ENCODE results near the gene C1QTNF9.
"Not testable (repeated sequence)": the region's sequence is repeated elsewhere in the genome, so short reads cannot be mapped to it uniquely, and the experiment has no call there.

Gene C1QTNF9

GRCh38 chr13:24284889-24285565, 24.4 kb upstream of the C1QTNF9 start:
- no peak for DNase-seq

DNA sequence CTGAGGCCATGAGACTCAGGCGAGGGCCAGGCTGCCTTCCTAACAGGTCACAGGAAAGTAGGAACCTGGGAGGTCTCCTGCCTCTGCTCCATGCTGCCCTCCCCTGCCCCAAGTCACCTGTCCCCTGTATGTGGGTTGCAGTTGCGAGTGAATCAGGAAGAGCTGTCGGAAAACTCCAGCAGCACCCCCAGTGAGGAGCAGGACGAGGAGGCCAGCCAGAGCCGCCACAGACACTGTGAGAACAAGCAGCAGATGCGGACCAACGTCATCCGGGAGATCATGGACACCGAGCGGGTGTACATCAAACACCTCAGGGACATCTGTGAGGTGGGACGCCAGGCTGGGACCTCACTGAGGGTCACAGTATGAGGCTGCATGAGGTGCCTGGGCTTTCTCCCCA, 22.8 kb upstream of the C1QTNF9 start:
- no peak for DNase-seq

DNA sequence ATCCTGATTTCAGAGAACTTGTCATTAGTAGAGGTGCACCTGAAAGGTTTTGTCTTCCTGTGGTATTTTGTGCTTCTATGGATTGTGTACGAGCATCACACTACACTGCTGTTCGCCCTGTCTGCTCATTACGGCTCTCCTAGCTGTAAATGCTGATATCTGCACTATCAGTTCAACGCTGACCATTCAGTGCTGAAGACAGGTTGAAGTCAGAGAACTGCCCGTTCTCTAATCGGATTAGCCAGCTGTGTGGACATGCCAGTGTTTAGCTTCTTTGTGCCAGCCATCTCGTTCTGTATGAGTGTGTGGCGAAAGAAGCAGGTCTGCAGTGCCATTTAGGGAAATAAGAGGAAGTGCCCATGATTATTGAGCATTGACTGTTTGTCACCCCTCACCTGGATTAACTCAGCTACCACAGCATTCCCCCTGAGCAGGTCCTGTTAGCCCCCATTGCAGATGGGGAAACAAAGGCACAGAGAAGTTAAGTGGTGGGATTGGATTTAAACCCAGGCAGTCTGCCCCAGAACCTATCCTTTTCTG, 21.6 kb upstream of the C1QTNF9 start:
- no peak for DNase-seq

DNA sequence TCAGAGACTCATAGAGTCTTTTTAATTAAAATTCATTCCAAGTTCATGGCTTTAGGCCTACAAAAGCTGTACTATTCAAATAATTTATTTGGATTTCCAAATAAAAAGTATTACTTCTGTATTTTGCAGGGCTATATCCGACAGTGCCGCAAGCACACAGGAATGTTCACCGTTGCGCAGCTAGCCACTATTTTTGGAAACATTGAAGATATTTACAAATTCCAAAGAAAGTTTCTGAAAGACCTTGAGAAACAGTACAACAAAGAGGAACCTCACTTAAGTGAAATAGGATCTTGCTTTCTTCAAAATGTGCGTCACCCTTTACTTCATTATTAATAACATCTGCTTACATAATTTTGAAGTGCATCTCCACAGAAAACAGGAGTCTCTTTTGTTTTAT, 20.5 kb upstream of the C1QTNF9 start:
- no peak for DNase-seq

- no peak for DNase-seq
Measured at GRCh38 chr13:24290280-24290932, 19.0 kb upstream of the C1QTNF9 start.

DNA sequence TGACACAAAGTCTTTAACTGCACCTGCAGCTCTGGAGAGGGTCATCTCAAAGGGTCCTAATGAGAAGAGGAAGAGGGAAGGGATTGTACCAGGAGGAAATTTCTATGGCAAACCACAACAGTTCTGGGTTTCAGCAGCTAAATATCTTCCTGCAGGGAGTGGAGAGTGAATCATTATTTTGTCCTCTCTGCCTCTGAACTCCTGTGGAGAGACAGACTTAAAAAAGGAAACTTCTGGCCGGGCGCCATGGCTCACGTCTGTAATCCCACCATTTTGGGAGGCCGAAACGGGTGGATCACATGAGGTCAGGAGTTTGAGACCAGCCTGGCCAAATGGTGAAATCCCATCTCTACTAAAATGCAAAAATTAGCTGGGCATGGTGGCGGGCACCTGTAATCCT, 16.9 kb upstream of the C1QTNF9 start:
- DNase-seq: no peak

DNA sequence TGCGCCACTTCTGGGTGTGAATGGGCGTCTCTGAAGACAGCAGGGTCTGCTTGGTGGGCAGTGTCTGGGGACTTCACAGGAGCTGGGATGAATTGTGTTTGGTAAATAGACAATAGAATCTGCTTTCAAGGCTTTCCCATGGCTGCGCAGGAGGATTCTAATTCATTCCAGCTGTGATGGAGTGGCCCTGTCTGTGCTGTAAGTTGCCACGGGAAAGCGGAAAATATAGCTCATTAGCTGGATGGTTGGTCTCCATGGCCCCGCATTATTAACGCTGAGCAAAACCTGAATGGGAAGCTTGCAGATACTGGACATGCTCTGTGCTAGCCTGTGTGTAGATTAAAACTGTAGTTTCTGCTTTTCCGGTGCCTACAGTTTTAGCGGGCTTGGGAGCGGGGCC, 15.6 kb upstream of the C1QTNF9 start:
- no peak for DNase-seq

DNA sequence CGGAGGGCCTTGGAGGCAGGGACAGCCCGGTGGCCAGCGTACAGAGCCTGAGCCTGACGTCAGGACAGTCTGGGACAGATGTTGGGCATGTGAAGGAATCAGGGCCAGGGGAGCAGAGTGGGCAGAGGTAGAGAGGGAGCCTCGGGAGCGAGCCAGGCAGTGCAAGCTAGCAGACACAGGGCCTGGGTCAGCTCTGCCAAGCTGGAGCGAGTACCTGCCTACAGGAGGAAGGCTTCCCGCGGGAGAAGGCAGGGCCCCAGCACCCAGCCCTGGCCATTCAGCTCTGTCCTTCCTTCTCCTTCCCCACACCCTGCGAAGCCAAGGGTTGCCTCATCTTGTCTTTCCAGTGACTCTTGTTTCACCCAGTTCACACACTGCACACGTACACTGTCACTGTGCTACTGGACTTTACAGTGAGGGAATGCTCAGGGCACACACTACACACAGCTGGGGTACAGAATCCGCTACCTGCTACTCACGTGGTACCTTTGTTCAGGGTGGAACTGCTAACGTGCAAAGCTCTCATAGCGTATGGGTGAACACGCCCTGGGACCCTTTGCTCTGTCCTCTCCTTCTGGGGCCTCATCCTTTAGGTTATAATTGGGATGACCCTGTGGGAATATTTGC, 9.8 kb upstream of the C1QTNF9 start:
- no peak for DNase-seq

DNA sequence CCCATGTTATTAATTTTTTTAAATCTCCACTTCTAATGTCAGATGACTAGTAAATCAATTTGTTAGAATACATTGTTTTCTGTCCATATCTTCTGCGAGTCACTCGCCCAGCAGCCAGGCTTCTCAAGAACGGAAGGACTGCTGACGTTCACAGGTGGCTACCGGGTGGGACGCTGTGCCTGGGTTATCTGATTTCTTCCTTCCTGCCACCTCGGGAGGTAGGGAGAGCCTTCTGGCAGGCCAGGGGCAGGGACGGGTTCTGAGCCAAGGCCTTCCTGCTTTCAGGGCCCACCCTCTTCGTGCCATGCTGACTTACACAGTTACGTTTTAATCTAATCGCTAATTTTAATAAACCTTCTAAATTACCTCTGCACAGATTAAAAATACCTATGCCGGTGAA, 7.9 kb upstream of the C1QTNF9 start:
- DNase-seq: no peak

GRCh38 chr13:24301911-24302310, 7.5 kb upstream of the C1QTNF9 start:
- DNase-seq: no peak

GRCh38 chr13:24304620-24305019, 4.8 kb upstream of the C1QTNF9 start:
- no peak for DNase-seq

DNA sequence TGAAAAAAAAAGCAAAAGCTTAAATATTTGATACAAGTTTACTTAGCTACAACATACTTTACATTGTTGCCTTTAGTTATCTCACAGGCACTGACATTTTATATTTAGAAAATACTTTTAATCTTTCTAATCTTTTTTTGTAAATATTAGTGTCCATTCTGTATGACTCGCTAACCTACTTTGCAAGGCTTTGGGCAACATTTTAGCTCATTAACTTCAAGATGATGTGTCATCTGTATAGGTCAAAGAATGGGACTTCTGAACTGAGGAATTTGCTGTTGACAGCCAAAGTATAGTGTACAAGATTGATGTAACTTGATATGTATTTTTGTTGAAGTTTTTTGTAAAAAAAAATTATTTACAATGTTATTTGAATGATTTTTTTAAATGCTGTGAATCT, 2.7 kb upstream of the C1QTNF9 start:
- no peak for DNase-seq

DNA sequence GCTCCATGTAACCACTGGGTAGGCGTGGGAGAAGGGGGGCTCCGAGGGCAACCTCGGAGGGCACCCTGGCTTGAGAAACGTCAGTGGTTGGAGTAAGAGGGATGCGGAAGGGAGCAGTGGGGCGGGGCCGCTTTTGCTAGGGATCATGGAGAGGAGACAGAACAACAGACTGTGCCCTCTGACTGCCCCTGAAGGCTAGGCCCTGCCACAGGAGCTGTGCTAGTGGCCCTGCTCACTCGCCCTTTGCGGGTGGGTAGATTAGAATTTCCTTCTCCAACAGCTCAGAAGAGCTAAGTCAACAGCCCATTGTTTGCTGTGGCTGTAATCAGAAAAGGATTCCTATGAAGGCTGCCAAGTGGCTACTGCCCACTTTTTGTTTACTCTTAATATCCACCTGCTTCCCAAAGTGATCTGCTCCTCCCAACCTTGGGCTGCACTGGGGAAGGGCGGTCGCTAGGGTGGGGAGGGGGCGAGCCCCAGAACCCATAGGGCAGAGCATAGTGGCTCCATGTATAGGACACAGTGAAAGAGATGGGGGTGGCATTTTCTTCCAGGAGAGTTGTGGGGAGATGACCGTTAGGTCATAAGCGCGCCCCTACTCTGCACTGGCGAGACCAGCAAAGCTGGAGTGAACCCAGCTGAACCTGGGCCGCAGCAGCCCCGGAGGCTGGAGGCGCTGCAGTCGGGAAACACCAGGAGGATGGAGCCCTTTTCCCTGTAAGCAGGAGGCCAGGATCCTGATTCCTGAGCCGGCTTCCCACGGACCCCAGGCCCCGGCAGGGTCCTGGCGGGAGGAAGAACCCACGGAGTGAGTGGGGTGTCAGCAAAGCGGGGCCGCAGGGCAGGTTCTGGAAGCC, 1.9 kb upstream of the C1QTNF9 start:
- no peak for DNase-seq

DNA sequence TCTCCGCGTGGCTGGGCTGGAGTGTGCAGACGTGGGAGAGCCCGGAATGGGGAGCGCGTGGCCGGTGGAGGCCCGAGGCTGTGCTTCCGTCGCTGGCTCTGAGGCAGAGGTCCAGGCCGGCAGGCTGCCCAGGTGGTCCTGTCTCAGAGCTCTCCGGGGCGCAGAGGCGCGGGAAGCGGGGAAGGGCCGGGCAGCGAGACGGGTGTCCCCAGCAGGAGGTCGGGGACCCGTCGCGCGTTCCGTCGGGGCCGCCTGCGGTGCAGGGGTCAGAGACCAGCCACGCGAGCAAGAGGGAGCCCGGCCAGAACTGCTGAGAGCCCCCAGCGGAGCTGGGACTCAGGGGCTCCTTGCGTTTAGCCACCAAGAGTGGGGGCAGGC, 1.3 kb upstream of the C1QTNF9 start:
- DNase-seq: no peak

- DNase-seq: no peak
Measured at GRCh38 chr13:24308488-24309020, 826 bp upstream of the C1QTNF9 start.

- no peak for DNase-seq
Measured at GRCh38 chr13:24313439-24313838, 4.1 kb downstream of the C1QTNF9 start.

GRCh38 chr13:24317835-24318234, 8.5 kb downstream of the C1QTNF9 start:
- DNase-seq: not testable (repeated sequence)

DNA sequence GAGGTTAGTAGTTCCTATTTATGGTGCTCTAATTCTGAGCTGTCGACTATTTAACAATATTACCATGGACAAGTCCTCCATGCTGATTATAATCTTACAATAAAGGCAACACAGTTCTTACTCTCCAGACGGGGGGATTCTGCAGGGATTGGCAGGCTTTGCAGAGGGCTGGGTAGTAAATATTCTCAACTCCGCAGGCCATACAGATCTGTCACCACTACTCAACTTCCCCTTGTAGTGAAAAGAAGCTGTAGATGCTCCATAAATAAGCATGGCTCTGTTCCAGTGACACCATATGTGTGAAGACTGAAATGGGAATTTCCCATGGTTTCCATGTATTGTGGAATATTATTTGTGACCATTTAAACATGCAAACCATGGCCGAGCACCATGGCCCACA, 9.5 kb downstream of the C1QTNF9 start:
- DNase-seq: not testable (repeated sequence)

DNA sequence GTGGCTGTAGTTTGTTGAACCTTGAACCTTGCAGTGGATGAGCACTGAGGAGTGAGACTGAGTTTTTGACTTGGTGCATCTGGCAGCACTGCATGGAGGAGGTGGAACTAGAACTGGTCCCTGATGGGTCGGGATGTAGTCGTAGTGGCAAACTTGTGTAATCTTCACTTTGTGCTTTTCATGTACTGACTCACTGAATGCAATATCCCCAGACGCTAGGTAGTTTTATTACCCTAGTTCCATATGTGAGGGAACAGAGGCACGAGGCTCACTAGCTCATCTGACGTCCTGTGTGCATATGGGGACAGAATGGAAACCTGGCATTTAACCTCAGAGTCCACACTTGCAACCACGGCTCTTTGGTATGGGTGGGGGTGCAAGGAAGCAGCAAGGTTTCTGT, 10.3 kb downstream of the C1QTNF9 start:
- DNase-seq: not testable (repeated sequence)

DNA sequence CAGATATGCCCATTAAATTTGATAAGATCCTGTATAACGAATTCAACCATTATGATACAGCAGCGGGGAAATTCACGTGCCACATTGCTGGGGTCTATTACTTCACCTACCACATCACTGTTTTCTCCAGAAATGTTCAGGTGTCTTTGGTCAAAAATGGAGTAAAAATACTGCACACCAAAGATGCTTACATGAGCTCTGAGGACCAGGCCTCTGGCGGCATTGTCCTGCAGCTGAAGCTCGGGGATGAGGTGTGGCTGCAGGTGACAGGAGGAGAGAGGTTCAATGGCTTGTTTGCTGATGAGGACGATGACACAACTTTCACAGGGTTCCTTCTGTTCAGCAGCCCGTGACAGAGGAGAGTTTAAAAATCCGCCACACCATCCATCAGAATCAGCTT, 12.0 kb downstream of the C1QTNF9 start:
- DNase-seq: not testable (repeated sequence)

GRCh38 chr13:24322470-24322869, 13.1 kb downstream of the C1QTNF9 start:
- not testable (repeated sequence) for DNase-seq

GRCh38 chr13:24323036-24323738, 13.8 kb downstream of the C1QTNF9 start:
- no peak for DNase-seq
